Naive thymus-derived CD4-positive, alpha-beta T cell (primary cell): Measurements from ENCODE around the gene CACNA1C. TPM values are rescaled to one million over a fixed set of nuclear protein-coding genes. Genes with fewer than 3 reads are reported as not detected.

Experiments used
- ATAC-seq: fragments of 150-1000 bp; cut with Tn5 transposase; 2 replicates; pipeline ENCODE4 v1.10.0; 2021; ENCODE audit warnings: mild to moderate bottlenecking, moderate library complexity
- CTCF ChIA-PET: fragments of 350-600 bp; sonication (Branson Sonifier 250); formaldehyde crosslinking; loops from one replicate; lab custom pipeline; 2021; ENCODE audit warnings: antibody characterized with exemption; lab: Charles Lee
- POLR2A ChIA-PET: fragments of 350-600 bp; sonication (Branson Sonifier 250); formaldehyde crosslinking; loops from one replicate; lab custom pipeline; 2021; ENCODE audit warnings: antibody characterized with exemption, inconsistent platforms; lab: Charles Lee
- DNase-seq, 9 donors: peaks; one replicate each; pipeline versions ENCODE4 v3.0.0 to v3.0.0-alpha.2; 2020 to 2022; ENCODE audit warnings: mixed read lengths in 1 of 9
- H3K27ac ChIP-seq: one replicate; pipeline ENCODE4 v1.7.0; 2013; ENCODE audit warnings: mild to moderate bottlenecking, low read depth, low read length, moderate library complexity
- H3K27me3 ChIP-seq, 2 donors: one replicate each; pipeline ENCODE4 v1.7.0; 2013; ENCODE audit warnings: low read length in 2 of 2, mild to moderate bottlenecking in 2 of 2, moderate library complexity in 2 of 2; ENCODE audit not compliant: control insufficient read depth in 2 of 2, insufficient read depth in 2 of 2
- H3K36me3 ChIP-seq, 3 experiments: 1 replicate in 2 of 3; 2 replicates in 1 of 3; pipeline ENCODE4 v1.7.0; 2013; ENCODE audit warnings: low read length in 3 of 3, mild to moderate bottlenecking in 3 of 3, moderate library complexity in 1 of 3; ENCODE audit not compliant: insufficient read depth in 3 of 3, control insufficient read depth in 2 of 3
- H3K4me1 ChIP-seq, 2 donors: one replicate each; pipeline ENCODE4 v1.7.0; 2013; ENCODE audit warnings: low read length in 2 of 2, mild to moderate bottlenecking in 2 of 2, moderate library complexity in 1 of 2; ENCODE audit not compliant: control insufficient read depth in 2 of 2, insufficient read depth in 2 of 2
- H3K4me3 ChIP-seq: 2 replicates; pipeline ENCODE4 v1.7.0; 2013; ENCODE audit warnings: mild to moderate bottlenecking, low read length
- H3K9me3 ChIP-seq, 3 experiments: 1 replicate in 2 of 3; 2 replicates in 1 of 3; pipeline ENCODE4 v1.7.0; 2013; ENCODE audit warnings: low read length in 3 of 3; ENCODE audit not compliant: control insufficient read depth in 2 of 3
- H3K27ac Mint-ChIP-seq, 9 donors: one replicate each; pipeline ENCODE4 v1.8.0; 2020 to 2022; ENCODE audit warnings: mixed read lengths in 9 of 9, mild to moderate bottlenecking in 8 of 9, moderate library complexity in 5 of 9, inconsistent platforms in 2 of 9
- H3K27me3 Mint-ChIP-seq, 5 donors: one replicate each; pipeline ENCODE4 v1.8.0; 2021 to 2022; ENCODE audit warnings: mixed read lengths in 5 of 5, mild to moderate bottlenecking in 1 of 5
- H3K36me3 Mint-ChIP-seq, 5 donors: one replicate each; pipeline ENCODE4 v1.8.0; 2020 to 2022; ENCODE audit warnings: mixed read lengths in 5 of 5, mild to moderate bottlenecking in 3 of 5, inconsistent platforms in 1 of 5
- H3K4me1 Mint-ChIP-seq, 7 donors: one replicate each; pipeline ENCODE4 v1.8.0; 2020 to 2022; ENCODE audit warnings: mixed read lengths in 7 of 7, mild to moderate bottlenecking in 3 of 7, inconsistent platforms in 1 of 7
- H3K4me3 Mint-ChIP-seq, 10 donors: one replicate each; pipeline ENCODE4 v1.8.0; 2020 to 2022; ENCODE audit warnings: mild to moderate bottlenecking in 10 of 10, mixed read lengths in 10 of 10, moderate library complexity in 6 of 10, inconsistent platforms in 2 of 10
- H3K9me3 Mint-ChIP-seq, 11 donors: one replicate each; pipeline ENCODE4 v1.8.0; 2020 to 2022; ENCODE audit warnings: mixed read lengths in 11 of 11, mild to moderate bottlenecking in 4 of 11, inconsistent platforms in 1 of 11, moderate library complexity in 1 of 11
- intact Hi-C, 2 donors: fragments of 100-400 bp; cut with micrococcal nuclease; formaldehyde crosslinking; loops; one replicate each; pipeline ENCODE4 v1.15.1; 2023
- polyA plus RNA-seq, 2 donors: library from polyadenylated mRNA; unstranded; fragments of 300-500 nt; fragmentation: Illumina TruSeq; gene quantifications; one replicate each; pipeline ENCODE4 v1.2.3, GENCODE V29; 2021
- total RNA-seq, 6 experiments: library from RNA in 5 of 6; stranded (reverse) in 5 of 6; gene quantifications; 1 replicate in 5 of 6; 2 replicates in 1 of 6; pipeline ENCODE4 v1.2.3 and lab custom pipeline; 2021 to 2026

The CACNA1C gene
- total and polyA plus RNA-seq, 7 experiments from 2014 or later = 0.04 to 0.48 (median 0.08) TPM

DNA sequence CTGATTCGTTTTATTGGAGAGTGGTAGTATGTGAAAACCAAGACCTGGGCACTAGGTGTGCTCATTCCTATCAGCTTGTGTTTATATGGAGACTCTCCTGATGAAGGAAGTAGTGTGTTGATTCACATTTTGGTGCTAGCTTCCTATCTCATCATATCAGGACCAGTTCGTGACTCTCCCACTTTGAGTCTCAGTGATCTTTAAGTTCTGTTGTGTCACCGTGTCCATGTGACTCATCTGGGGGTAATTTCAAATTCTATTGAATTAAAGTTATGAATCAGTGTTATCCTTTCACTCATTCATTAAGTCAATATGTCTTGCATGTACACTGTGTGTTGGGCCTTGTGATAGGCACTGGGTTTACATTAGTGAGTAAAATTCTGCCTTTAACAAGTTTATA is 180.2 kb downstream of the CACNA1C start:
- H3K36me3 Mint-ChIP-seq = no peaks in the 10 kb centered on the region
- ATAC-seq = no peak

DNA sequence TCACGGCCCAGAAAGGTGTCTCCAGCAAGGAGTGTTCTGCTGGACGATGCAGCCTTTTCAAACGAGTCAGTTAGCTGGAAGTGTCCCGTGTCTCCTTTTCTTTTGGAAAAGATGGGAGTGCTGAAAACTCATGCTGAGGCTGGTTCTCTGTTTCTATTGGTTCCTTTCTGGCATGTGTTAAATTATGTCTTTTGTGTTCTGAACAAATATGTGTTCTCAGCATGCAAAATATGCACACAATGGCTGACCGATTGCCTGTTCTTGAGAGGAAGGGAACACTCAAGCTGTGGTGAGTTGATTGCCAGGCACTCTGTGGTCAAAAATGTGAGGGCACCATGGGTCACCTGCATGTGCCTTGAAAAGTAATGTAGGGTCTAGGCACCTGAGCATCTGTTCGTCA is 181.3 kb downstream of the CACNA1C start:
- Histone ChIP-seq H3K36me3 (no peaks in the 10 kb centered on the region), H3K27ac (no peak overlapping the region), H3K4me3 (no peak overlapping the region), H3K27me3 (no peaks in the 10 kb centered on the region), H3K4me1 (no peaks in the 10 kb centered on the region), H3K9me3 (no peaks in the 10 kb centered on the region)
- CTCF ChIA-PET = no interaction called here
- H3K36me3 Mint-ChIP-seq = no peaks in the 10 kb centered on the region
- DNase-seq (no peak), ATAC-seq (no peak)
- H3K27me3 Mint-ChIP-seq = peaks cover 5 to 26% (median 19%) of the 10 kb centered on the region in 5 donors
- H3K9me3 Mint-ChIP-seq = peaks cover 0 to 2% (median 0%) of the 10 kb centered on the region in 11 donors
- H3K27ac Mint-ChIP-seq = no peak overlapping the region
- no peak overlapping the region for H3K4me3 Mint-ChIP-seq
- no peaks in the 10 kb centered on the region for H3K4me1 Mint-ChIP-seq
- POLR2A ChIA-PET = no interaction called here
- intact Hi-C loops = no loop called here

More for the DNA sequence above, 180.2 kb downstream of the CACNA1C start:
- Histone ChIP-seq H3K4me1 (no peaks in the 10 kb centered on the region), H3K27me3 (no peaks in the 10 kb centered on the region), H3K4me3 (no peak overlapping the region), H3K36me3 (no peaks in the 10 kb centered on the region), H3K27ac (no peak overlapping the region), H3K9me3 (no peaks in the 10 kb centered on the region)
- intact Hi-C loops = no loop called here
- POLR2A ChIA-PET = no interaction called here
- H3K27me3 Mint-ChIP-seq = peaks cover 7 to 30% (median 24%) of the 10 kb centered on the region in 5 donors
- CTCF ChIA-PET = no interaction called here
- no peak overlapping the region for H3K4me3 Mint-ChIP-seq
- peaks cover 0 to 2% (median 0%) of the 10 kb centered on the region in 11 donors for H3K9me3 Mint-ChIP-seq
- H3K27ac Mint-ChIP-seq = no peak overlapping the region
- H3K4me1 Mint-ChIP-seq = no peaks in the 10 kb centered on the region
- DNase-seq = no peak

DNA sequence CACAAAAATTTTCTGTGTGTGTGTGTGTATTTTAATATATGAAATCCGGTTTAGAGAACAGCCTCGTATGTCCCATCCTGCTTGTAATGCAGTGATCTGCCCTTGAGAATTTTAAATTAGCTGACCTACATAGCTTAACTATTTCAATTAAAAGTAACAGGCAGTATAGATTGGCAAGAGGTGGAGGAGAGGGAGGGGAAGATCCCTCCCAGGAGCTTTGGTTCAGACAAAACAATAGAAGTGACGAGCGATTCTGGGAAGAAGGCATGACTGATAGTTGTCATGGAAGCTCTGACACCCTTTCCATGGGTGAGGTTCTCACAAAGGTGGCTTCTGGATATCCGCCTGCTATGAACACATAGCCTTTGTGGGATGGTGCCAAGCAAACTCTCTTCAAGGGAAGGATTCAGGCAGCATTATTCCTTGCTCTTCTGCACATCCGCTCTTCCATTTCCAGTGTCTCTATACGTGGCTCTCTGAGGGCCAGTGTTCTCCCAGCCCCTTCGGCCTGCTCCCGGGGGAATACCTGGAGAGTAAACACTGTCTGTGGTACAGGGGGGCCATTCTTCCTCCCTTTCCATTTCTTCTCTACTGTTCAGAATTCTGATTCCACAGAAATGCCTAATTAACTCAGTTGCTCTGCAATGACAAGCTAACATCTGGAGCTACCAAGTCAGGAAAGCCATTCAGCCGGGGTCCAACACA is 182.0 kb downstream of the CACNA1C start:
- Mint-ChIP-seq H3K27ac (no peak overlapping the region), H3K4me1 (no peaks in the 10 kb centered on the region), H3K9me3 (no peaks in the 10 kb centered on the region), H3K4me3 (no peak overlapping the region), H3K27me3 (peaks cover 2 to 21% (median 13%) of the 10 kb centered on the region in 5 donors), H3K36me3 (no peaks in the 10 kb centered on the region)
- ChIA-PET CTCF (no interaction called here), POLR2A (no interaction called here)
- intact Hi-C loops = no loop called here
- Histone ChIP-seq H3K36me3 (no peaks in the 10 kb centered on the region), H3K27me3 (no peaks in the 10 kb centered on the region), H3K27ac (no peak overlapping the region), H3K9me3 (no peaks in the 10 kb centered on the region), H3K4me1 (no peaks in the 10 kb centered on the region), H3K4me3 (no peak overlapping the region)
- no peak for DNase-seq
- no peak for ATAC-seq

DNA sequence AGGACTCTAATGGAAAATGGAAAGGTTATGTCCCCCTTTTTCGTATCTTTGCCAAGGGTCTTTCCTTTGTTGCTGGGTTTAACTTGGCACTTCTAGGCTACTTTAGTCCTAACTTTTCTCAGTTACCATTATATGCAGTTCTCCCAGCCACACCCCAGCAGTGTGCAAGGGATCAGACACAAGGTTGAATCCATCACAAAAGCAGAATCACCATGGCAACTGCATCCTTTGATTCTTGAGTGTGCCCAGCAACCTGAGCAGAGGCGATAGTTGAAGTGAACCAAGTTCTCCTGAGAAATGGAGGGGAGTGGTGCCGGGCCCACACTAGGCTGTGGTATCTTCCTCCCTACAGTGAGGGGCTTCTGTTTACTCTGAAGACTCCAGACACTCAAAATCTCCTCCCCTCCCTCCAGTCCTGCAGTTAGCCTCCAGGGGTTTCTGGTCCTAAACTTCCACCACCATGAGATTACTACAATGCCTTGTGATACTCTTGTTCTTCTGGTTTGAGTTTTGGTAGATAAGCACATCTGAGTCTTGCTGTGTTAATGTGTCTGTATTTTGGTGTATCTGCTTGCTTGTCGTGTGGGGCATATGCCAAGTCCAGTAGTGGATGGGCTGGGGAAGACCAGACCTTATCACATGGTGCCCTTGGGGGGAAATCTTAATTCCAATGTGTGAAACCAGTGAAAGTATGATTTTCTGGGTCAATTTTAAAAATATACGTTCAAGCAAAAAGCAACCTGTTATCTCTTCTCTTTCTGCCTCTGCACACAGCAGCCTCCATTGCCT is 183.9 kb downstream of the CACNA1C start:
- intact Hi-C loops = no loop called here
- no peaks in the 10 kb centered on the region for H3K27me3 ChIP-seq
- H3K4me3 ChIP-seq = no peak overlapping the region
- H3K27ac ChIP-seq = no peak overlapping the region
- Mint-ChIP-seq H3K4me3 (no peak overlapping the region), H3K27me3 (peaks cover 2 to 29% (median 19%) of the 10 kb centered on the region in 5 donors), H3K4me1 (no peaks in the 10 kb centered on the region), H3K9me3 (no peaks in the 10 kb centered on the region), H3K27ac (no peak overlapping the region), H3K36me3 (no peaks in the 10 kb centered on the region)
- no peak for DNase-seq
- H3K4me1 ChIP-seq = no peaks in the 10 kb centered on the region
- H3K9me3 ChIP-seq = no peaks in the 10 kb centered on the region
- H3K36me3 ChIP-seq = no peaks in the 10 kb centered on the region
- POLR2A ChIA-PET = no interaction called here
- ATAC-seq = no peak
- CTCF ChIA-PET = no interaction called here

DNA sequence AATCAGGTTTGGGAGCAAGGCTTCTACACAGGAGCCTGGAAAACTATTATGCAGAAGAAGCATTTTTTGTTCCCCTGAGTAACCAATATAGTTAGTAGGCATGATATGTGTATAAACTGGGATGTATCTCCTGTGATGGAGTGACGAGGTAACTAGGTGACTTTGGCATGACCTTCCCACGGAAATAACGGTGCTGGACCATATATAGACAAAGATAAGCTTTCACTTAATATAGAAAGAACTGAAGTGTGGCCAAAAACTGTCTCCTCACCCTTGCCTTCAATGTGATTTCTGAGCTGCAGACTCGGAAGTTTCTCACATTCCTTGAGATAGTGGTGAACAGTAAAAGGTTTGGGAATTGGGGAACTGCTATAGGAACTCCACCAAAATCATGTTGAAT is 185.3 kb downstream of the CACNA1C start:
- no peaks in the 10 kb centered on the region for H3K27me3 ChIP-seq
- H3K9me3 ChIP-seq = no peaks in the 10 kb centered on the region
- no peak for DNase-seq
- ChIA-PET CTCF (no interaction called here), POLR2A (no interaction called here)
- Mint-ChIP-seq H3K27me3 (peaks cover under 1 to 30% (median 16%) of the 10 kb centered on the region in 5 donors), H3K4me3 (no peak overlapping the region), H3K4me1 (peaks cover 0 to 2% (median 0%) of the 10 kb centered on the region in 7 donors), H3K9me3 (no peaks in the 10 kb centered on the region), H3K27ac (no peak overlapping the region), H3K36me3 (no peaks in the 10 kb centered on the region)
- no peak overlapping the region for H3K4me3 ChIP-seq
- H3K4me1 ChIP-seq = no peaks in the 10 kb centered on the region
- H3K27ac ChIP-seq = no peak overlapping the region
- ATAC-seq = no peak
- H3K36me3 ChIP-seq = no peaks in the 10 kb centered on the region
- intact Hi-C loops = no loop called here

DNA sequence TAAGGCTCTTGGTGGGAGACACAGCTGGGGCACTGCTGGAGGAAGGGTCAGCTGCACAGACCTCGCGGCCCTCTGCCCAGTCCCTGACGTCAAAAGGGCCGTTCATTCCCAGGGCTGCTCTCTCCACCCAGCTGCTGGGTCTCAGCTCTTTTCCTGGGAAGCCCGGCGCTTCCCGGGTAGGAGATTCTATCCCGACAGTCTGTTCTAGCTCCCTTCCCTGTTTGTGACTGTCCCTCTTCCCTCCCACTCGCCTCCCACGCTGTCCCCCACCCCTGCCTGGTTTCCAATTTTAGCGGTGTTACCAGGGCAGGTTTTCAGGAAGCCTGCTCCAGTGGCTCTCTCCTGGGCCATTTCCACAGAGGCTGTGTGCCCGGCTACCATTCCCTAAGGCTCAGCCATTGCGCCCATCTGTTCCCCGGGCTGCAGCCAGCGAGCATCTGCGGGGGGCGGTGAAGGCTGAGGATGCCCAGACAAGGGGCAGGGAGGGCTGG is 186.6 kb downstream of the CACNA1C start:
- Histone ChIP-seq H3K4me1 (no peaks in the 10 kb centered on the region), H3K9me3 (no peaks in the 10 kb centered on the region), H3K36me3 (no peaks in the 10 kb centered on the region), H3K27me3 (no peaks in the 10 kb centered on the region), H3K27ac (no peak overlapping the region), H3K4me3 (no peak overlapping the region)
- no peak overlapping the region for H3K4me3 Mint-ChIP-seq
- CTCF ChIA-PET = no interaction called here
- peaks cover 0 to 2% (median 0%) of the 10 kb centered on the region in 7 donors for H3K4me1 Mint-ChIP-seq
- no peaks in the 10 kb centered on the region for H3K9me3 Mint-ChIP-seq
- peaks cover 0 to 30% (median 14%) of the 10 kb centered on the region in 5 donors for H3K27me3 Mint-ChIP-seq
- no peak overlapping the region for H3K27ac Mint-ChIP-seq
- H3K36me3 Mint-ChIP-seq = no peaks in the 10 kb centered on the region
- ATAC-seq (no peak), DNase-seq (no peak)
- intact Hi-C loops = no loop called here
- POLR2A ChIA-PET = no interaction called here
